T-cell (primary cell): ENCODE measurements around the gene TEX51. TPM values are rescaled to one million over a fixed set of nuclear protein-coding genes. Genes with fewer than 3 reads are reported as not detected.

Source experiments
- ATAC-seq, 4 experiments: fragments of 200-7000 bp in 3 of 4; fragments of 150-1000 bp in 1 of 4; cut with Tn5 transposase; replicated peaks in 1 of 4; 1 replicate in 3 of 4; 2 replicates in 1 of 4; pipeline ENCODE4 v1.10.0; 2021; ENCODE audit warnings: moderate library complexity in 3 of 4, mild to moderate bottlenecking in 2 of 4, moderate number of reproducible peaks in 1 of 4
- CTCF ChIA-PET, 2 donors: fragments of 300-600 bp; sonication (Branson Sonifier 250); formaldehyde crosslinking; loops; one replicate each; lab custom pipeline; 2022; ENCODE audit warnings: antibody characterized with exemption in 2 of 2; lab: Charles Lee
- POLR2A ChIA-PET, 2 donors: fragments of 300-600 bp; sonication (Branson Sonifier 250); formaldehyde crosslinking; loops; one replicate each; lab custom pipeline; 2022; ENCODE audit warnings: antibody characterized with exemption in 2 of 2; lab: Charles Lee
- DNase-seq, 35 experiments: peaks; one replicate each; pipeline versions ENCODE4 v3.0.0 to v3.0.0-alpha.2; 2013 to 2023
- H3K27ac ChIP-seq: one replicate; pipeline ENCODE4 v1.5.1; 2013; ENCODE audit warnings: low read length
- H3K27me3 ChIP-seq, 2 experiments: replicated peaks in 1 of 2; 1 replicate in 1 of 2; 2 replicates in 1 of 2; pipeline versions ENCODE4 v1.6.1 to v1.7.0; 2013; ENCODE audit warnings: low read length in 1 of 2, mixed read lengths in 1 of 2; ENCODE audit not compliant: control insufficient read depth in 2 of 2, insufficient read depth in 2 of 2; ENCODE audit errors: extremely low read depth in 1 of 2
- H3K36me3 ChIP-seq, 2 donors: 1 replicate in 1 of 2; 2 replicates in 1 of 2; pipeline versions ENCODE4 v1.6.1 to v1.7.0; 2013; ENCODE audit warnings: low read length in 1 of 2; ENCODE audit not compliant: control insufficient read depth in 2 of 2, insufficient read depth in 1 of 2; ENCODE audit errors: extremely low read depth in 1 of 2
- H3K4me1 ChIP-seq, 2 experiments: 1 replicate in 1 of 2; 2 replicates in 1 of 2; pipeline versions ENCODE4 v1.6.1 to v1.7.0; 2013; ENCODE audit warnings: low read length in 2 of 2, mixed read lengths in 1 of 2; ENCODE audit not compliant: insufficient read depth in 2 of 2, control insufficient read depth in 1 of 2; ENCODE audit errors: extremely low read depth in 1 of 2
- H3K4me3 ChIP-seq, 2 donors: 1 replicate in 1 of 2; 2 replicates in 1 of 2; pipeline versions ENCODE4 v1.5.1 to v1.7.0; 2013; ENCODE audit warnings: mild to moderate bottlenecking in 2 of 2, low read length in 1 of 2, moderate library complexity in 1 of 2; ENCODE audit not compliant: control insufficient read depth in 1 of 2; ENCODE audit errors: extremely low read depth in 1 of 2
- H3K9me3 ChIP-seq: 2 replicates; pipeline ENCODE4 v1.7.0; 2013
- H3K27ac Mint-ChIP-seq, 2 donors: one replicate each; pipeline ENCODE4 v1.8.0; 2020 to 2021; ENCODE audit warnings: mild to moderate bottlenecking in 2 of 2, mixed read lengths in 2 of 2
- H3K27me3 Mint-ChIP-seq, 2 donors: one replicate each; pipeline ENCODE4 v1.8.0; 2021 to 2022; ENCODE audit warnings: mixed read lengths in 2 of 2
- H3K36me3 Mint-ChIP-seq: one replicate; pipeline ENCODE4 v1.8.0; 2021; ENCODE audit warnings: mixed read lengths
- H3K4me1 Mint-ChIP-seq, 3 donors: one replicate each; pipeline ENCODE4 v1.8.0; 2020 to 2022; ENCODE audit warnings: mixed read lengths in 3 of 3, mild to moderate bottlenecking in 1 of 3
- H3K4me3 Mint-ChIP-seq, 3 donors: one replicate each; pipeline ENCODE4 v1.8.0; 2020 to 2022; ENCODE audit warnings: mild to moderate bottlenecking in 3 of 3, mixed read lengths in 3 of 3, moderate library complexity in 3 of 3
- H3K9me3 Mint-ChIP-seq, 3 donors: one replicate each; pipeline ENCODE4 v1.8.0; 2020 to 2022; ENCODE audit warnings: mixed read lengths in 3 of 3
- WGBS: methylation state at CpG from one replicate; pipeline ENCODE4 v1.1.5; 2013; ENCODE audit warnings: missing lambda C conversion rate; ENCODE audit not compliant: insufficient coverage; 5-methylcytosine and 5-hydroxymethylcytosine counted together
- total RNA-seq, 35 experiments: library from RNA in 6 of 35; stranded (reverse) in 6 of 35; fragments of 120-200 nt in 1 of 35; gene quantifications; one replicate each; pipeline versions ENCODE4 v1.2.1 to v1.2.4 and lab custom pipeline; 2013 to 2026

TEX51 gene
- total RNA-seq, 5 donors from 2014 or later (not counting 1 experiment from before 2014, with no cell fraction given): not detected

GRCh38 chr2:126889071-126889470 is 9.6 kb upstream of the TEX51 start:
- Mint-ChIP-seq H3K36me3 (no peaks in the 10 kb centered on the region), H3K9me3 (no peaks in the 10 kb centered on the region), H3K4me1 (peaks cover 4 to 8% (median 7%) of the 10 kb centered on the region in 3 donors), H3K4me3 (no peak overlapping the region), H3K27ac (no peak overlapping the region), H3K27me3 (peaks cover 14 to 32% of the 10 kb centered on the region in 2 donors)
- Histone ChIP-seq H3K27ac (no peak overlapping the region), H3K27me3 (peaks cover 0 to 39% of the 10 kb centered on the region in 2 experiments), H3K9me3 (no peaks in the 10 kb centered on the region), H3K4me1 (peaks cover 0 to 10% of the 10 kb centered on the region in 2 experiments), H3K36me3 (no peaks in the 10 kb centered on the region), H3K4me3 (no peak overlapping the region)
- POLR2A ChIA-PET: no interaction called here
- 74% methylated on average over 8 of the region's 9 CpGs for WGBS
- ATAC-seq (no peak), DNase-seq (no peak)
- CTCF ChIA-PET: no interaction called here

- 48% methylated on average over 4 of the region's 8 CpGs for WGBS
- Mint-ChIP-seq H3K27me3 (peaks cover 14 to 32% of the 10 kb centered on the region in 2 donors), H3K4me3 (no peak overlapping the region), H3K4me1 (peaks cover 4 to 8% (median 7%) of the 10 kb centered on the region in 3 donors), H3K36me3 (no peaks in the 10 kb centered on the region), H3K9me3 (no peaks in the 10 kb centered on the region), H3K27ac (no peak overlapping the region)
- ATAC-seq: no peak
- DNase-seq: no peak
- H3K4me1 ChIP-seq: peaks cover 0 to 10% of the 10 kb centered on the region in 2 experiments
- no peak overlapping the region for H3K4me3 ChIP-seq
- no peak overlapping the region for H3K27ac ChIP-seq
- no peaks in the 10 kb centered on the region for H3K9me3 ChIP-seq
- POLR2A ChIA-PET: no interaction called here
- CTCF ChIA-PET: no interaction called here
- H3K27me3 ChIP-seq: peaks cover 0 to 39% of the 10 kb centered on the region in 2 experiments
- no peaks in the 10 kb centered on the region for H3K36me3 ChIP-seq
Observed at GRCh38 chr2:126889496-126890135, 9.1 kb upstream of the TEX51 start.

GRCh38 chr2:126890136-126890510 is 8.6 kb upstream of the TEX51 start:
- H3K4me3 ChIP-seq: no peak overlapping the region
- H3K36me3 Mint-ChIP-seq: no peaks in the 10 kb centered on the region
- H3K9me3 ChIP-seq: no peaks in the 10 kb centered on the region
- H3K4me3 Mint-ChIP-seq: no peak overlapping the region
- H3K9me3 Mint-ChIP-seq: no peaks in the 10 kb centered on the region
- H3K4me1 ChIP-seq: peaks cover 0 to 10% of the 10 kb centered on the region in 2 experiments
- H3K27me3 ChIP-seq: peaks cover 0 to 39% of the 10 kb centered on the region in 2 experiments
- no peak overlapping the region for H3K27ac Mint-ChIP-seq
- peaks cover 4 to 8% (median 7%) of the 10 kb centered on the region in 3 donors for H3K4me1 Mint-ChIP-seq
- DNase-seq (no peak), ATAC-seq (no peak)
- peaks cover 14 to 32% of the 10 kb centered on the region in 2 donors for H3K27me3 Mint-ChIP-seq
- ChIA-PET POLR2A (no interaction called here), CTCF (no interaction called here)
- no peak overlapping the region for H3K27ac ChIP-seq
- 95% methylated on average over 2 of the region's 5 CpGs for WGBS
- no peaks in the 10 kb centered on the region for H3K36me3 ChIP-seq

GRCh38 chr2:126890551-126891450 is 7.9 kb upstream of the TEX51 start:
- no peaks in the 10 kb centered on the region for H3K36me3 ChIP-seq
- H3K4me3 ChIP-seq: no peak overlapping the region
- no peaks in the 10 kb centered on the region for H3K36me3 Mint-ChIP-seq
- WGBS: 84% methylated on average over 6 of the region's 12 CpGs
- ChIA-PET CTCF (no interaction called here), POLR2A (no interaction called here)
- no peak overlapping the region for H3K4me3 Mint-ChIP-seq
- peaks cover 14 to 29% of the 10 kb centered on the region in 2 donors for H3K27me3 Mint-ChIP-seq
- H3K27ac Mint-ChIP-seq: no peak overlapping the region
- ATAC-seq: no peak
- no peak overlapping the region for H3K27ac ChIP-seq
- peaks cover 0 to 10% of the 10 kb centered on the region in 2 experiments for H3K4me1 ChIP-seq
- H3K9me3 Mint-ChIP-seq: no peaks in the 10 kb centered on the region
- H3K4me1 Mint-ChIP-seq: peaks cover 4 to 8% (median 7%) of the 10 kb centered on the region in 3 donors
- H3K27me3 ChIP-seq: peaks cover 0 to 34% of the 10 kb centered on the region in 2 experiments
- H3K9me3 ChIP-seq: no peaks in the 10 kb centered on the region
- DNase-seq: no peak

GRCh38 chr2:126891681-126892500 is 6.8 kb upstream of the TEX51 start:
- DNase-seq: no peak
- no peak overlapping the region for H3K4me3 ChIP-seq
- Mint-ChIP-seq H3K9me3 (no peaks in the 10 kb centered on the region), H3K36me3 (no peaks in the 10 kb centered on the region), H3K4me3 (no peak overlapping the region), H3K27ac (no peak overlapping the region), H3K27me3 (peaks cover 8 to 24% of the 10 kb centered on the region in 2 donors), H3K4me1 (peaks cover 0 to 2% (median 2%) of the 10 kb centered on the region in 3 donors)
- peaks cover 0 to 1% of the 10 kb centered on the region in 2 experiments for H3K4me1 ChIP-seq
- ATAC-seq: no peak
- WGBS: 68% methylated on average over 9 of the region's 10 CpGs
- no peaks in the 10 kb centered on the region for H3K9me3 ChIP-seq
- CTCF ChIA-PET: no interaction called here
- POLR2A ChIA-PET: no interaction called here
- H3K27me3 ChIP-seq: peaks cover 0 to 23% of the 10 kb centered on the region in 2 experiments
- H3K27ac ChIP-seq: no peak overlapping the region
- no peaks in the 10 kb centered on the region for H3K36me3 ChIP-seq

GRCh38 chr2:126893153-126893552 is 5.5 kb upstream of the TEX51 start:
- Histone ChIP-seq H3K4me1 (no peaks in the 10 kb centered on the region), H3K27ac (no peak overlapping the region), H3K4me3 (no peak overlapping the region), H3K9me3 (no peaks in the 10 kb centered on the region), H3K27me3 (peaks cover 0 to 12% of the 10 kb centered on the region in 2 experiments), H3K36me3 (no peaks in the 10 kb centered on the region)
- ChIA-PET POLR2A (no interaction called here), CTCF (no interaction called here)
- H3K27me3 Mint-ChIP-seq: peaks cover 7 to 12% of the 10 kb centered on the region in 2 donors
- H3K9me3 Mint-ChIP-seq: no peaks in the 10 kb centered on the region
- no peaks in the 10 kb centered on the region for H3K36me3 Mint-ChIP-seq
- H3K4me1 Mint-ChIP-seq: no peaks in the 10 kb centered on the region
- H3K4me3 Mint-ChIP-seq: no peak overlapping the region
- DNase-seq: no peak
- ATAC-seq: no peak
- no peak overlapping the region for H3K27ac Mint-ChIP-seq
- 69% methylated on average over 3 of the region's 4 CpGs for WGBS
